Panc1 (cell line): ENCODE data around the gene KRTAP20-4. TPM values are rescaled to one million over a fixed set of nuclear protein-coding genes. Genes with fewer than 3 reads are reported as not detected.

Experiments
- ATAC-seq: fragments of 200-7000 bp; cut with Tn5 transposase; 2 replicates; pipeline ENCODE4 v1.9.1; 2020; ENCODE audit warnings: mild to moderate bottlenecking, moderate library complexity
- BruUV-seq: library from RNA; stranded (reverse); fragments of 400-500 nt; replicated peaks from 2 replicates; lab custom pipeline; 2021; lab: Mats Ljungman, UMichigan
- CTCF ChIA-PET: fragments of 300-600 bp; sonication (Branson Sonifier 250); formaldehyde crosslinking; loops from one replicate; lab custom pipeline; 2022; ENCODE audit warnings: antibody characterized with exemption; lab: Charles Lee
- POLR2A ChIA-PET: fragments of 300-600 bp; sonication (Branson Sonifier 250); formaldehyde crosslinking; loops from one replicate; lab custom pipeline; 2022; ENCODE audit warnings: antibody characterized with exemption; lab: Charles Lee
- DNase-seq: peaks from one replicate; pipeline ENCODE4 v3.0.0-alpha.2; 2010; ENCODE audit warnings: low read depth, low spot score
- H3K27ac ChIP-seq: 2 replicates; pipeline ENCODE4 v1.5.1; 2011; ENCODE audit warnings: mild to moderate bottlenecking, low read length, inconsistent platforms
- H3K27me3 ChIP-seq: fragments of 200-500 bp; sonication (Bioruptor generic); 2 replicates; pipeline ENCODE4 v1.6.0; 2014; ENCODE audit warnings: low read length, inconsistent platforms; ENCODE audit not compliant: control insufficient read depth, insufficient read depth
- H3K36me3 ChIP-seq: fragments of 200-500 bp; sonication (Bioruptor generic); 2 replicates; pipeline ENCODE4 v1.5.1; 2014; ENCODE audit warnings: inconsistent platforms, mild to moderate bottlenecking, low read length, moderate library complexity; ENCODE audit not compliant: control insufficient read depth, insufficient read depth
- H3K4me1 ChIP-seq: 2 replicates; pipeline ENCODE4 v1.5.1; 2011; ENCODE audit warnings: inconsistent platforms, mild to moderate bottlenecking, low read length, moderate library complexity; ENCODE audit not compliant: control insufficient read depth, insufficient read depth
- H3K4me3 ChIP-seq, 2 experiments: 2 replicates each; pipeline ENCODE4 v1.5.1; 2011 to 2012; ENCODE audit warnings: low read depth in 2 of 2, low read length in 2 of 2, mild to moderate bottlenecking in 2 of 2, inconsistent platforms in 1 of 2, moderate library complexity in 1 of 2
- H3K9me3 ChIP-seq: fragments of 200-500 bp; sonication (Bioruptor generic); 2 replicates; pipeline ENCODE4 v1.5.1; 2014; ENCODE audit warnings: low read depth, mild to moderate bottlenecking, inconsistent platforms, low read length, moderate library complexity; ENCODE audit not compliant: control insufficient read depth, insufficient read depth
- CTCF ChIP-seq: fragments of 450-650 bp; IDR thresholded peaks from 2 replicates; pipeline ENCODE4 v1.5.1; 2017; ENCODE audit warnings: mild to moderate bottlenecking
- POLR2AphosphoS5 ChIP-seq: IDR thresholded peaks from 2 replicates; pipeline ENCODE4 v1.6.1; 2012; ENCODE audit warnings: mild to moderate bottlenecking, low read depth, low read length, moderate library complexity
- REST ChIP-seq, 2 experiments: IDR thresholded peaks; 2 replicates each; pipeline ENCODE4 v1.6.1; 2011 to 2012; ENCODE audit warnings: low read depth in 2 of 2, control low read depth in 1 of 2, low read length in 1 of 2, mild to moderate bottlenecking in 1 of 2, moderate library complexity in 1 of 2; ENCODE audit not compliant: insufficient read depth in 1 of 2
- SIN3A ChIP-seq: IDR thresholded peaks from 2 replicates; pipeline ENCODE4 v1.6.1; 2012; ENCODE audit warnings: low read depth, mild to moderate bottlenecking, low read length, moderate library complexity, borderline replicate concordance; ENCODE audit not compliant: insufficient read depth
- TCF7L2 ChIP-seq: IDR thresholded peaks from 2 replicates; pipeline ENCODE4 v1.6.1; 2011; ENCODE audit warnings: mild to moderate bottlenecking, low read depth, low read length, inconsistent platforms
- in situ Hi-C: cut with HindIII; loops from 2 replicates; pipeline ENCODE4 v1.10.0; 2016; ENCODE audit warnings: low sequenced_read_pairs, low pct_unique_long_range_greater_than_20kb
- intact Hi-C: fragments of 100-400 bp; cut with micrococcal nuclease; formaldehyde crosslinking; loops from one replicate; pipeline ENCODE4 v1.10.0; 2022; ENCODE audit not compliant: unreplicated experiment
- total RNA-seq: library from RNA; stranded (reverse); gene quantifications from one replicate; pipeline ENCODE4 v1.2.1, GENCODE V29; 2021; ENCODE audit not compliant: unreplicated experiment

KRTAP20-4 gene
- total RNA-seq, 1 experiment from 2014 or later, result not detected

GRCh38 chr21:30628109-30628508, 7.7 kb downstream of the KRTAP20-4 start:
- ChIA-PET CTCF (no interaction called here), POLR2A (no interaction called here)
- DNase-seq (no peak), ATAC-seq (no peak)
- H3K4me3 ChIP-seq, result no peak overlapping the region
- no peaks in the 10 kb centered on the region for H3K4me1 ChIP-seq
- in situ Hi-C loops, result no loop called here
- H3K27ac ChIP-seq, result no peak overlapping the region
- no peak for TF ChIP-seq TCF7L2
- no peak for TF ChIP-seq CTCF
- TF ChIP-seq REST (IDR thresholded peaks at IDR 0.05; ENCODE audit: insufficient read depth in 1 of 2, low read depth in 2 of 2, low read length in 1 of 2), result no peak
- no peak for TF ChIP-seq POLR2AphosphoS5
- no peaks in the 10 kb centered on the region for H3K27me3 ChIP-seq
- BruUV-seq, result no TSS peak
- intact Hi-C loops, result no loop called here
- no peaks in the 10 kb centered on the region for H3K36me3 ChIP-seq
- H3K9me3 ChIP-seq, result no peaks in the 10 kb centered on the region

- CTCF ChIA-PET, result no interaction called here
- no TSS peak for BruUV-seq
- no peak for DNase-seq
- Histone ChIP-seq H3K27ac (no peak overlapping the region), H3K36me3 (no peaks in the 10 kb centered on the region), H3K4me3 (no peak overlapping the region), H3K4me1 (no peaks in the 10 kb centered on the region), H3K9me3 (no peaks in the 10 kb centered on the region), H3K27me3 (no peaks in the 10 kb centered on the region)
- POLR2A ChIA-PET, result no interaction called here
- in situ Hi-C loops (no loop called here), intact Hi-C loops (no loop called here)
- no peak for ATAC-seq
- TF ChIP-seq POLR2AphosphoS5, result no peak
- no peak for TF ChIP-seq SIN3A
- no peak for TF ChIP-seq CTCF
- no peak for TF ChIP-seq REST (IDR thresholded peaks at IDR 0.05; ENCODE audit: insufficient read depth in 1 of 2, low read depth in 2 of 2, low read length in 1 of 2)
- no peak for TF ChIP-seq TCF7L2
Measured at GRCh38 chr21:30629200-30629599, 8.8 kb downstream of the KRTAP20-4 start.
